ENCODE data around the gene MYO18B.

DNA sequence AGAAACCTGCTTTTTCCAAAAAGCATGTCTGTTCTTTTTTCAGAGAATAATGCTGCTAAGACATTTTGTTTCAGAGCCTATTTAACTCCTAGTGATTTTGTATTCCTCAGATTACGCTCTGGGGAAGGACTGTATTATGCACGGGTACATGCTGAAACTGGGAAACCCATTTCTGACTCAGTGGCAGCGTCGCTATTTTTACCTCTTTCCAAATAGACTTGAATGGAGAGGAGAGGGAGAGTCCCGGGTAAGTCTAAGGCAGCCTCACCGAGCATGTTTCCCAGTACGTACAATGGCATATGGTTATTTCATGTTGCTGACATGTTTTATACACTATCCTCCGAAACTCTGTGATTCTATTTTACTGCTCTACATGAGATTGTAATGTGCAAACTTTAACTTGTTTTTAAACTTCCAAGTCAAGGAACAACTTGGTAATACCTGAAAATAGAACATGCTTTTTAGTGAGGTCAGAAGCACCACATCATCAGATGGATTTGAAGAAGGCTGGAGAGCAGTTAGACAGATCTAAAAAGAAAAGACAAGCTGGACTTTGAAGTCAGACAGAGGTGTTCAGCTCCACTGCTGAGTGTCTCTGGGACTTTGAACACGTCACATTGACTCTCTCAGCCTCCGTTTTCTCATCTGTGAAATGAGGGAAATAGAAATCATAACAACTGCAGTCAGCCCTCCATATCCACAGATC is 23.7 kb upstream of the MYO18B start:
- TF ChIP-seq, protein P1, sequence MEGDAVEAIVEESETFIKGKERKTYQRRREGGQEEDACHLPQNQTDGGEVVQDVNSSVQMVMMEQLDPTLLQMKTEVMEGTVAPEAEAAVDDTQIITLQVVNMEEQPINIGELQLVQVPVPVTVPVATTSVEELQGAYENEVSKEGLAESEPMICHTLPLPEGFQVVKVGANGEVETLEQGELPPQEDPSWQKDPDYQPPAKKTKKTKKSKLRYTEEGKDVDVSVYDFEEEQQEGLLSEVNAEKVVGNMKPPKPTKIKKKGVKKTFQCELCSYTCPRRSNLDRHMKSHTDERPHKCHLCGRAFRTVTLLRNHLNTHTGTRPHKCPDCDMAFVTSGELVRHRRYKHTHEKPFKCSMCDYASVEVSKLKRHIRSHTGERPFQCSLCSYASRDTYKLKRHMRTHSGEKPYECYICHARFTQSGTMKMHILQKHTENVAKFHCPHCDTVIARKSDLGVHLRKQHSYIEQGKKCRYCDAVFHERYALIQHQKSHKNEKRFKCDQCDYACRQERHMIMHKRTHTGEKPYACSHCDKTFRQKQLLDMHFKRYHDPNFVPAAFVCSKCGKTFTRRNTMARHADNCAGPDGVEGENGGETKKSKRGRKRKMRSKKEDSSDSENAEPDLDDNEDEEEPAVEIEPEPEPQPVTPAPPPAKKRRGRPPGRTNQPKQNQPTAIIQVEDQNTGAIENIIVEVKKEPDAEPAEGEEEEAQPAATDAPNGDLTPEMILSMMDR (IDR thresholded peaks at IDR 0.05; ENCODE audit: insufficient read depth, low read length), result no peak
- TF ChIP-seq GABPA (IDR thresholded peaks at IDR 0.05; ENCODE audit: low read depth) (no peak), POLR2AphosphoS5 (IDR thresholded peaks at IDR 0.05; ENCODE audit: low read depth) (no peak), SPI1 (IDR thresholded peaks at IDR 0.05; ENCODE audit: borderline replicate concordance, low read depth) (no peak)
